Gastrocnemius medialis (tissue), 4 donors: ENCODE results near the gene GIMD1. TPM values are rescaled to one million over a fixed set of nuclear protein-coding genes. Genes with fewer than 3 reads are reported as not detected.

Experiments used
- ATAC-seq, 2 donors: fragments of 150-250 bp; one replicate each; pipeline ENCODE4 v1.9.1; 2016
- DNase-seq, 2 donors: peaks; one replicate each; pipeline ENCODE4 v3.0.0-alpha.2; 2019
- H3K27ac ChIP-seq, 4 donors: fragments of 200-600 bp; sonication (generic); 1 replicate in 1 of 4; 2 replicates in 3 of 4; pipeline ENCODE4 v1.5.1; 2016 to 2018; ENCODE audit warnings: mild to moderate bottlenecking in 2 of 4, moderate library complexity in 1 of 4
- H3K27me3 ChIP-seq, 3 donors: fragments of 200-600 bp; sonication (generic) in 2 of 3; 1 replicate in 1 of 3; 2 replicates in 2 of 3; pipeline versions ENCODE4 v1.5.1 to v1.6.0; 2016 to 2019; ENCODE audit warnings: mild to moderate bottlenecking in 1 of 3, moderate library complexity in 1 of 3
- H3K36me3 ChIP-seq, 2 donors: fragments of 200-600 bp; sonication (generic) in 1 of 2; one replicate each; pipeline ENCODE4 v1.5.1; 2017 to 2018
- H3K4me1 ChIP-seq, 2 donors: fragments of 200-600 bp; sonication (generic) in 1 of 2; one replicate each; pipeline ENCODE4 v1.5.1; 2016 to 2017; ENCODE audit warnings: mild to moderate bottlenecking in 2 of 2
- H3K4me3 ChIP-seq, 4 donors: fragments of 200-600 bp; sonication (generic) in 3 of 4; 1 replicate in 1 of 4; 2 replicates in 3 of 4; pipeline ENCODE4 v1.5.1; 2016 to 2019; ENCODE audit warnings: mild to moderate bottlenecking in 2 of 4
- H3K9me3 ChIP-seq, 3 donors: fragments of 200-600 bp; sonication (generic) in 2 of 3; 1 replicate in 1 of 3; 2 replicates in 2 of 3; pipeline ENCODE4 v1.5.1; 2016 to 2019
- CTCF ChIP-seq, 5 experiments: fragments of 450-650 bp in 3 of 5; fragments of 200-600 bp in 2 of 5; sonication (generic) in 2 of 5; IDR thresholded peaks in 4 of 5; conservative IDR thresholded peaks in 1 of 5; 1 replicate in 4 of 5; 2 replicates in 1 of 5; pipeline ENCODE4 v1.5.1; 2016 to 2019; ENCODE audit warnings: antibody characterized with exemption in 5 of 5, mild to moderate bottlenecking in 3 of 5, moderate library complexity in 3 of 5
- POLR2A ChIP-seq, 2 donors: fragments of 450-650 bp; IDR thresholded peaks; one replicate each; pipeline ENCODE4 v1.6.1; 2017; ENCODE audit warnings: antibody characterized with exemption in 2 of 2, mild to moderate bottlenecking in 2 of 2, moderate library complexity in 2 of 2
- in situ Hi-C, 4 donors: fragments of 200-750 bp; cut with MboI; loops; one replicate each; pipeline versions ENCODE4 v1.15.0 to v1.8.0; 2017; ENCODE audit warnings: low sequenced_read_pairs in 4 of 4
- intact Hi-C: fragments of 100-400 bp; cut with DNase I; formaldehyde crosslinking; loops from one replicate; pipeline ENCODE4 v1.15.1; 2023; ENCODE audit warnings: low total_unique reads
- total RNA-seq, 4 donors: library from RNA; depleted of rRNA; stranded (reverse); fragments of >200 nt; gene quantifications; one replicate each; pipeline versions ENCODE4 v1.1.0 to v1.2.3, GENCODE V29; 2016

The GIMD1 gene
- total RNA-seq, 4 donors from 2014 or later = not detected

- intact Hi-C loops (no loop called here), in situ Hi-C loops (loop anchor here in 1 of 4 donors (25.0 kb wide), 1 partner anchor 834 kb away; no protein-coding TSS in a partner anchor)
- DNase-seq (no peak), ATAC-seq (no peak)
- Histone ChIP-seq H3K9me3 (no peaks in the 10 kb centered on the region), H3K4me3 (no peak overlapping the region), H3K27me3 (no peaks in the 10 kb centered on the region), H3K36me3 (peaks cover 0 to 2% of the 10 kb centered on the region in 2 donors), H3K27ac (no peak overlapping the region), H3K4me1 (no peaks in the 10 kb centered on the region)
- no peak for TF ChIP-seq POLR2A (IDR thresholded peaks at IDR 0.05)
- TF ChIP-seq CTCF (IDR thresholded peaks at IDR 0.05 in 4 of 5, conservative IDR thresholded peaks at IDR 0.05 in 1 of 5) = no peak
Measured at GRCh38 chr4:106353786-106354185, 14.8 kb downstream of the GIMD1 start.

- Histone ChIP-seq H3K9me3 (no peaks in the 10 kb centered on the region), H3K36me3 (peaks cover 0 to 9% of the 10 kb centered on the region in 2 donors), H3K4me3 (no peak overlapping the region), H3K27me3 (no peaks in the 10 kb centered on the region), H3K4me1 (no peaks in the 10 kb centered on the region), H3K27ac (no peak overlapping the region)
- intact Hi-C loops = no loop called here
- TF ChIP-seq CTCF (IDR thresholded peaks at IDR 0.05 in 4 of 5, conservative IDR thresholded peaks at IDR 0.05 in 1 of 5) = no peak
- DNase-seq = no peak
- in situ Hi-C loops = loop anchor here in 1 of 4 donors (25.0 kb wide), 1 partner anchor 836 kb away; no protein-coding TSS in a partner anchor
- no peak for ATAC-seq
Measured at GRCh38 chr4:106351016-106351415, 17.6 kb downstream of the GIMD1 start.

GRCh38 chr4:106347167-106347566 is 21.4 kb downstream of the GIMD1 start:
- ATAC-seq (no peak), DNase-seq (no peak)
- H3K27ac ChIP-seq = no peak overlapping the region
- no peak overlapping the region for H3K4me3 ChIP-seq
- H3K4me1 ChIP-seq = no peaks in the 10 kb centered on the region
- no peaks in the 10 kb centered on the region for H3K27me3 ChIP-seq
- no peak for TF ChIP-seq CTCF (IDR thresholded peaks at IDR 0.05 in 4 of 5, conservative IDR thresholded peaks at IDR 0.05 in 1 of 5)
- TF ChIP-seq POLR2A (IDR thresholded peaks at IDR 0.05) = no peak
- in situ Hi-C loops (no loop called here), intact Hi-C loops (no loop called here)
- H3K9me3 ChIP-seq = no peaks in the 10 kb centered on the region
- H3K36me3 ChIP-seq = peaks cover 0 to 9% of the 10 kb centered on the region in 2 donors

GRCh38 chr4:106344647-106344970 is 24.0 kb downstream of the GIMD1 start:
- in situ Hi-C loops (no loop called here), intact Hi-C loops (no loop called here)
- ATAC-seq = no peak
- peaks cover 0 to 4% of the 10 kb centered on the region in 2 donors for H3K4me1 ChIP-seq
- DNase-seq = no peak
- no peaks in the 10 kb centered on the region for H3K27me3 ChIP-seq
- TF ChIP-seq CTCF (IDR thresholded peaks at IDR 0.05 in 4 of 5, conservative IDR thresholded peaks at IDR 0.05 in 1 of 5) (no peak), POLR2A (IDR thresholded peaks at IDR 0.05) (no peak)
- no peak overlapping the region for H3K27ac ChIP-seq
- H3K9me3 ChIP-seq = no peaks in the 10 kb centered on the region
- H3K4me3 ChIP-seq = no peak overlapping the region
- H3K36me3 ChIP-seq = peaks cover 0 to 9% of the 10 kb centered on the region in 2 donors
